OCI-LY3 (cell line): ENCODE results near the gene SIVA1.
A peak's percentile ranks its signal among the peaks of the same experiment; 100 is the strongest.

Source experiments
- H2AFZ ChIP-seq: fragments of 200-600, 300-600 bp; shearing (Covaris generic); 2 replicates; pipeline ENCODE4 v1.6.0; 2014; ENCODE audit warnings: antibody characterized with exemption, low read depth, low read length
- H3K27ac ChIP-seq: fragments of 200-600, 300-600 bp; sonication (generic); 2 replicates; pipeline ENCODE4 v1.5.1; 2014; ENCODE audit warnings: mild to moderate bottlenecking, low read length, moderate library complexity, mixed read lengths
- H3K27me3 ChIP-seq: fragments of 200-600, 300-600 bp; sonication (generic); 2 replicates; pipeline ENCODE4 v1.6.1; 2014; ENCODE audit warnings: low read depth, low read length, mixed read lengths
- H3K36me3 ChIP-seq: fragments of 200-600, 300-600 bp; sonication (generic); replicated peaks from 2 replicates; pipeline ENCODE3; 2014; ENCODE audit warnings: low read depth, low read length, mixed read lengths
- H3K4me1 ChIP-seq: fragments of 300-600, 200-600 bp; sonication (generic); 2 replicates; pipeline ENCODE4 v1.6.1; 2014; ENCODE audit warnings: low read length, mixed read lengths
- H3K4me2 ChIP-seq: fragments of 200-600, 300-600 bp; sonication (generic); 2 replicates; pipeline ENCODE4 v1.6.1; 2014; ENCODE audit warnings: low read length, mixed read lengths
- H3K4me3 ChIP-seq: fragments of 300-600, 200-600 bp; sonication (generic); 2 replicates; pipeline ENCODE4 v1.5.1; 2014; ENCODE audit warnings: antibody characterized with exemption, mild to moderate bottlenecking, low read length, moderate library complexity
- H3K79me2 ChIP-seq: fragments of 300-600, 200-600 bp; shearing (Covaris generic); 2 replicates; pipeline ENCODE4 v1.6.1; 2014; ENCODE audit warnings: mild to moderate bottlenecking, low read length, mixed read lengths
- H3K9ac ChIP-seq: fragments of 300-600, 200-600 bp; shearing (Covaris generic); 2 replicates; pipeline ENCODE4 v1.6.0; 2014; ENCODE audit warnings: mild to moderate bottlenecking, low read length, moderate library complexity
- H3K9me3 ChIP-seq: fragments of 200-600, 300-600 bp; shearing (Covaris generic); 2 replicates; pipeline ENCODE4 v1.6.1; 2014; ENCODE audit warnings: low read length, mixed read lengths; ENCODE audit not compliant: insufficient read depth
- H4K20me1 ChIP-seq: fragments of 200-600, 300-600 bp; sonication (generic); 2 replicates; pipeline ENCODE4 v1.6.1; 2016; ENCODE audit warnings: low read length, mixed read lengths; ENCODE audit not compliant: insufficient read depth
- CTCF ChIP-seq: fragments of 200-600, 300-600 bp; sonication (generic); IDR thresholded peaks from 2 replicates; pipeline ENCODE4 v1.5.1; 2014; ENCODE audit warnings: antibody characterized with exemption, low read length, low read depth
- EZH2phosphoT487 ChIP-seq: fragments of 200-600 bp; shearing (Covaris generic); IDR thresholded peaks from 2 replicates; pipeline ENCODE4 v1.6.1; 2018; ENCODE audit warnings: antibody characterized with exemption, mixed run types, low read depth

The SIVA1 gene

GRCh38 chr14:104706733-104707607 is 46.0 kb upstream of the SIVA1 start:
- H3K27ac ChIP-seq = no peak overlapping the region
- H3K79me2 ChIP-seq = no peaks in the 10 kb centered on the region
- H3K27me3 ChIP-seq = no peaks in the 10 kb centered on the region
- no peaks in the 10 kb centered on the region for H3K4me1 ChIP-seq
- no peak overlapping the region for H3K9ac ChIP-seq
- TF ChIP-seq CTCF (no peak), EZH2phosphoT487 (no peak)
- H2AFZ ChIP-seq = no peak overlapping the region
- H3K9me3 ChIP-seq = no peaks in the 10 kb centered on the region
- H3K4me2 ChIP-seq = no peak overlapping the region
- 0 out of 2 replicates have a peak, but pooled peaks cover 2% of the 10 kb centered on the region for H4K20me1 ChIP-seq
- no peak overlapping the region for H3K4me3 ChIP-seq
- peaks cover 12% of the 10 kb centered on the region for H3K36me3 ChIP-seq

- Histone ChIP-seq H4K20me1 (0 out of 2 replicates have a peak, but pooled peaks cover 2% of the 10 kb centered on the region), H3K79me2 (no peaks in the 10 kb centered on the region), H3K36me3 (peaks cover 12% of the 10 kb centered on the region), H3K9ac (no peak overlapping the region), H3K4me3 (no peak overlapping the region), H3K27me3 (no peaks in the 10 kb centered on the region), H3K4me2 (no peak overlapping the region), H3K4me1 (no peaks in the 10 kb centered on the region), H3K27ac (no peak overlapping the region), H2AFZ (no peak overlapping the region), H3K9me3 (no peaks in the 10 kb centered on the region)
- TF ChIP-seq EZH2phosphoT487 = no peak
Observed at GRCh38 chr14:104707608-104708595, 45.0 kb upstream of the SIVA1 start.

- H3K27me3 ChIP-seq = no peaks in the 10 kb centered on the region
- no peaks in the 10 kb centered on the region for H4K20me1 ChIP-seq
- H3K4me3 ChIP-seq = no peak overlapping the region
- H3K4me1 ChIP-seq = no peaks in the 10 kb centered on the region
- H2AFZ ChIP-seq = no peak overlapping the region
- H3K9ac ChIP-seq = no peak overlapping the region
- peaks cover 8% of the 10 kb centered on the region for H3K36me3 ChIP-seq
- no peaks in the 10 kb centered on the region for H3K9me3 ChIP-seq
- no peak overlapping the region for H3K4me2 ChIP-seq
- TF ChIP-seq EZH2phosphoT487 (no peak), CTCF (peak; percentile 91)
- H3K79me2 ChIP-seq = no peaks in the 10 kb centered on the region
- H3K27ac ChIP-seq = no peak overlapping the region
Observed at GRCh38 chr14:104708606-104709268, 44.2 kb upstream of the SIVA1 start.

GRCh38 chr14:104709387-104710039 is 43.4 kb upstream of the SIVA1 start:
- H4K20me1 ChIP-seq = no peaks in the 10 kb centered on the region
- H3K9ac ChIP-seq = no peak overlapping the region
- H3K36me3 ChIP-seq = peaks cover 4% of the 10 kb centered on the region
- H3K4me2 ChIP-seq = no peak overlapping the region
- H3K79me2 ChIP-seq = no peaks in the 10 kb centered on the region
- H3K9me3 ChIP-seq = no peaks in the 10 kb centered on the region
- H3K4me1 ChIP-seq = no peaks in the 10 kb centered on the region
- no peaks in the 10 kb centered on the region for H3K27me3 ChIP-seq
- no peak overlapping the region for H3K27ac ChIP-seq
- TF ChIP-seq CTCF = no peak
- no peak for TF ChIP-seq EZH2phosphoT487
- H3K4me3 ChIP-seq = no peak overlapping the region
- no peak overlapping the region for H2AFZ ChIP-seq
